Measurements from ENCODE around the gene MAP7. TPM values are rescaled to one million over a fixed set of nuclear protein-coding genes. Genes with fewer than 3 reads are reported as not detected.
A peak's percentile ranks its signal among the peaks of the same experiment; 100 is the strongest.

The MAP7 gene
- total and polyA plus RNA-seq, 2 experiments from 2014 or later, result 44.7 to 49.2 TPM

DNA sequence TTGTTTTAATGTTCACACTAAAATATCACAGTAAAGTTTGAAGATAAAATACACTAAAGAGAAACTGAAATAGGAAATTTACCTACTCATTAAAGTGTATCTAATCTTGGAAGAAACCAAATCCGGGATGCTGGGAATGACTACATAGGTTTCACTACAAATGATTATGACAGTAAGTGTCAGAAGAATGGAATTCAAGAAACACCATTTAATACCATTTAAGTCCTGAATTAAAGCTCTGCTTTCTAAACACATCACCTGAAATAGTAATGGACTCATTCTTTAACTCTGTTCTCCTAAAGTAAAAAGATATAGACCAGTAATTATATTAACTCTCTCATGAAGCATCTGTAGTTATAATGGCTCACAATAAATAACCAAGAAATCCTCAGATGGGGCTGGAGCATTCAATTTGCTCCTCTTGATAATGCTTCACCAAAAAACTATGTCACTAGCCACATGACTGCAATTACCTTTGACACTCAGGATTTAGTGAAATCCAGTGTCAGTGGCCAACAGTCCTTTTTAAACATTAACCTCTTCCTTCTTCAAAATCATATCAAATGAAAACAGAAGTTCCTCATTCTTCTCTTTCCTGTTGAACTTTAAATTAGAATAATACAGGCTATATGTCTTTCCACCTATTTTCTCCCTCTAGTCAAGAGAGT lies 41.4 kb downstream of the MAP7 start (continued):
- no peak for TF ChIP-seq NANOG (IDR thresholded peaks at IDR 0.05; ENCODE audit: borderline replicate concordance)
- no peak for TF ChIP-seq ZNF462 (CRISPR knock-in tag; IDR thresholded peaks at IDR 0.05)
- TF ChIP-seq EZH2 (IDR thresholded peaks at IDR 0.05; ENCODE audit: low read depth, unreplicated experiment), result no peak

DNA sequence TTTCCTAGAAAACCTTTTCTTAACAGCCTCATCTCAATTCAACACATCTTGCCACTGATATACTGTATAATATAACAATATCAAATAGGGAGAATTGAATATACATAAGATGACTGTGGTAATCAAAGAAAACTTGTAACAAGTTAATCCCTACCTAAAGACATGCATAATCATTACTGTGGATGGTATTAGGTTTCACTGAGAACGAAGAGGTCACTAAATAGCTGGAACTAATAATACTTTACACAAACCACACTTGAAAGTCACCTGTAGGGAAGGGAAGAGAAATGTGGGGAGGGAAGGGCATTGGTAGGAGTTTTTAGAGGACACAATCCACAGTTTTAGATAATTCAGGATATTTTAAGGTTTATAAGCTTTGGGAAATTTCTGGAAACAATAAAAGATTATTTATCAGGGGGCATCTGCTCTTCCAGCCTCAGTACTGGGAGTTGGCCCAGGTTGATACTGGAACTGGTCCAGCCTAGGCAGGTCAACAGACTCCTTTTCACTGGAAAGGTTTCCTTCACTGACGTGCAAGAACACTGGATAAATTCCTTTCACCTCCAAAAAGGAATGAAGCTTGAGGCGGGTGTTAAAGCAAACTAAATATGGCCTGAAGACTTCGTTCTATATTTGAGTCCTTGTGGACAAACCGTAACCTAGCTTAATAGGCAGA lies 44.0 kb downstream of the MAP7 start:
- H3K27me3 ChIP-seq (ENCODE audit: insufficient read depth), result no peaks in the 10 kb centered on the region
- Mint-ChIP-seq H3K4me1 (peaks cover 53% of the 10 kb centered on the region), H3K4me3 (no peak overlapping the region), H3K27ac (peak overlapping the region; percentile 94), H3K9me3 (no peaks in the 10 kb centered on the region; the same call in 2 of the 3 replicates), H3K36me3 (ENCODE audit: low read depth) (peaks cover 9% of the 10 kb centered on the region), H3K27me3 (ENCODE audit: insufficient read depth, low read depth, poor library complexity) (peaks cover under 1% of the 10 kb centered on the region)
- peak overlapping the region; percentile 83 for H3K27ac ChIP-seq (ENCODE audit: low read depth)
- H3K79me2 ChIP-seq (replicated peaks; ENCODE audit: insufficient read depth), result peaks cover 68% of the 10 kb centered on the region
- ATAC-seq (no peak), DNase-seq (ENCODE audit: low spot score) (no peak)
- H3K4me3 ChIP-seq, result no peak overlapping the region
- H3K36me3 ChIP-seq (ENCODE audit: insufficient read depth), result no peaks in the 10 kb centered on the region
- H3K4me1 ChIP-seq (ENCODE audit: insufficient read depth), result peaks cover 44% of the 10 kb centered on the region
- H4K20me1 ChIP-seq (replicated peaks; ENCODE audit: insufficient read depth), result no peaks in the 10 kb centered on the region
- no peak overlapping the region for H2AFZ ChIP-seq
- peak overlapping the region; percentile 13 for H3K4me2 ChIP-seq
- peaks cover 9% of the 10 kb centered on the region for H3F3A ChIP-seq (replicated peaks; ENCODE audit: low read depth)
- H3K9me2 ChIP-seq (ENCODE audit: insufficient read depth), result no peaks in the 10 kb centered on the region
- TF ChIP-seq NANOG (IDR thresholded peaks at IDR 0.05; ENCODE audit: borderline replicate concordance), result no peak
- TF ChIP-seq ZNF462 (CRISPR knock-in tag; IDR thresholded peaks at IDR 0.05), result no peak
- TF ChIP-seq ZNF114 (CRISPR knock-in tag; IDR thresholded peaks at IDR 0.05), result no peak
- TF ChIP-seq JUNB (IDR thresholded peaks at IDR 0.05; ENCODE audit: unreplicated experiment), result no peak
